K562 (cell line): ENCODE results near the gene GPR108. TPM values are rescaled to one million over a fixed set of nuclear protein-coding genes. Genes with fewer than 3 reads are reported as not detected.

Source experiments
- BRCA1 ChIP-seq, 2 experiments: fragments of 450-650 bp in 1 of 2; sonication (generic) in 1 of 2; formaldehyde crosslinking in 1 of 2; IDR thresholded peaks; 2 replicates each; pipeline versions ENCODE4 v1.5.0 to v1.6.1; 2017 to 2020; ENCODE audit warnings: mild to moderate bottlenecking in 1 of 2, missing genetic modification reagents in 1 of 2
- EWSR1 ChIP-seq: fragments of 450-650 bp; IDR thresholded peaks from 2 replicates; pipeline ENCODE4 v1.6.1; 2018; ENCODE audit warnings: borderline replicate concordance, mild to moderate bottlenecking, low read depth, moderate library complexity; ENCODE audit not compliant: partially characterized antibody
- FOXA1 ChIP-seq: fragments of 450-650 bp; IDR thresholded peaks from 2 replicates; pipeline ENCODE4 v1.6.1; 2016; ENCODE audit warnings: mild to moderate bottlenecking, borderline replicate concordance
- GABPB2 ChIP-seq: fragments of 250-450 bp; sonication (Bioruptor Pico); conservative IDR thresholded peaks from 2 replicates; pipeline ENCODE4 v1.5.1; 2021; ENCODE audit warnings: mild to moderate bottlenecking
- OTX1 ChIP-seq: fragments of 450-650 bp; formaldehyde crosslinking; IDR thresholded peaks from 2 replicates; pipeline ENCODE4 v1.4.0; 2022; ENCODE audit warnings: mild to moderate bottlenecking
- POU5F1 ChIP-seq: fragments of 150-350 bp; IDR thresholded peaks from 2 replicates; pipeline ENCODE4 v1.6.1; 2014; ENCODE audit warnings: borderline replicate concordance, low read length, low read depth, mild to moderate bottlenecking; ENCODE audit not compliant: partially characterized antibody
- RNF2 ChIP-seq: sonication (generic); IDR thresholded peaks from 2 replicates; pipeline ENCODE4 v1.6.1; 2016
- SPI1 ChIP-seq: IDR thresholded peaks from 2 replicates; pipeline ENCODE4 v1.6.1; 2011; ENCODE audit warnings: low read depth, low read length, control low read depth, borderline replicate concordance
- TRIM28 ChIP-seq: fragments of 450-650 bp; IDR thresholded peaks from 2 replicates; pipeline ENCODE4 v1.6.1; 2017
- XRCC4 ChIP-seq: IDR thresholded peaks from one replicate; pipeline ENCODE4 v1.6.1; 2011; ENCODE audit not compliant: insufficient read depth, insufficient read length; ENCODE audit errors: extremely low read depth
- ZNF431 ChIP-seq: sonication (generic); formaldehyde crosslinking; IDR thresholded peaks from 2 replicates; pipeline ENCODE4 v1.8.0; 2022; ENCODE audit warnings: mild to moderate bottlenecking, missing genetic modification reagents
- ZNF551 ChIP-seq: fragments of 250-450 bp; sonication (Bioruptor Pico); IDR thresholded peaks from 2 replicates; pipeline ENCODE4 v1.5.0; 2021; ENCODE audit warnings: mild to moderate bottlenecking, moderate library complexity
- polyA plus RNA-seq, 8 experiments: library from polyadenylated mRNA; depleted of rRNA in 4 of 8; stranded (reverse) in 5 of 8; unstranded in 3 of 8; fragments of >200 nt; fragmentation: Nextera tagmentation in 2 of 8; fragmentation: Illumina TruSeq in 1 of 8; extraction: Ambion mirVana in 2 of 8; extraction: Trizol in 1 of 8; gene quantifications; 2 replicates each; pipeline versions ENCODE4 v1.2.1 to v1.2.3, GENCODE V29; 2011 to 2014; ENCODE audit warnings: inconsistent platforms in 1 of 8, missing spikeins in 1 of 8
- total RNA-seq, 7 experiments: library from RNA; depleted of rRNA in 6 of 7; stranded (reverse); fragments of >200 nt in 6 of 7; fragmentation: Illumina TruSeq in 2 of 7; extraction: Trizol in 2 of 7; gene quantifications; 2 replicates each; pipeline versions ENCODE4 v1.2.1 to v1.2.3, GENCODE V29; 2011 to 2021; ENCODE audit warnings: low replicate concordance in 1 of 7
- TF ChIP-seq, protein P1 (sequence below), 3 experiments: IDR thresholded peaks in 2 of 3; conservative IDR thresholded peaks in 1 of 3; 2 replicates each; pipeline ENCODE4 v1.5.1; 2011 to 2012; ENCODE audit warnings: low read length in 3 of 3, mild to moderate bottlenecking in 3 of 3, control low read depth in 2 of 3, improper control_type of control experiment in 1 of 3, inconsistent platforms in 1 of 3, low read depth in 1 of 3, mixed read lengths in 1 of 3, moderate library complexity in 1 of 3; ENCODE audit not compliant: insufficient read depth in 2 of 3
- TF ChIP-seq, protein P2 (sequence below): fragments of 450-650 bp; IDR thresholded peaks from 2 replicates; pipeline ENCODE4 v1.6.1; 2016; ENCODE audit warnings: borderline replicate concordance
- TF ChIP-seq, protein P3 (sequence below), 3 experiments: fragments of 200-800 bp in 1 of 3; sonication (Bioruptor generic) in 1 of 3; sonication (generic) in 1 of 3; formaldehyde crosslinking in 1 of 3; IDR thresholded peaks; 2 replicates each; pipeline versions ENCODE4 v1.6.1 to v1.8.0; 2016 to 2022; ENCODE audit warnings: mild to moderate bottlenecking in 2 of 3, missing compliant biosample characterization in 2 of 3, missing genetic modification characterization in 2 of 3, missing genetic modification reagents in 1 of 3
- TF ChIP-seq, protein P4 (sequence below): fragments of 450-650 bp; IDR thresholded peaks from 2 replicates; pipeline ENCODE4 v1.6.1; 2018; ENCODE audit not compliant: partially characterized antibody
- TF ChIP-seq, protein P5 (sequence below): fragments of 250-450 bp; sonication (Bioruptor Pico); IDR thresholded peaks from 2 replicates; pipeline ENCODE4 v1.5.0; 2021

The GPR108 gene
- total and polyA plus RNA-seq, 9 of the 15 experiments (the other 6 are each of a cell fraction or from before 2014, with no cell fraction given), result 2.4 to 33.2 (median 24.4) TPM

DNA sequence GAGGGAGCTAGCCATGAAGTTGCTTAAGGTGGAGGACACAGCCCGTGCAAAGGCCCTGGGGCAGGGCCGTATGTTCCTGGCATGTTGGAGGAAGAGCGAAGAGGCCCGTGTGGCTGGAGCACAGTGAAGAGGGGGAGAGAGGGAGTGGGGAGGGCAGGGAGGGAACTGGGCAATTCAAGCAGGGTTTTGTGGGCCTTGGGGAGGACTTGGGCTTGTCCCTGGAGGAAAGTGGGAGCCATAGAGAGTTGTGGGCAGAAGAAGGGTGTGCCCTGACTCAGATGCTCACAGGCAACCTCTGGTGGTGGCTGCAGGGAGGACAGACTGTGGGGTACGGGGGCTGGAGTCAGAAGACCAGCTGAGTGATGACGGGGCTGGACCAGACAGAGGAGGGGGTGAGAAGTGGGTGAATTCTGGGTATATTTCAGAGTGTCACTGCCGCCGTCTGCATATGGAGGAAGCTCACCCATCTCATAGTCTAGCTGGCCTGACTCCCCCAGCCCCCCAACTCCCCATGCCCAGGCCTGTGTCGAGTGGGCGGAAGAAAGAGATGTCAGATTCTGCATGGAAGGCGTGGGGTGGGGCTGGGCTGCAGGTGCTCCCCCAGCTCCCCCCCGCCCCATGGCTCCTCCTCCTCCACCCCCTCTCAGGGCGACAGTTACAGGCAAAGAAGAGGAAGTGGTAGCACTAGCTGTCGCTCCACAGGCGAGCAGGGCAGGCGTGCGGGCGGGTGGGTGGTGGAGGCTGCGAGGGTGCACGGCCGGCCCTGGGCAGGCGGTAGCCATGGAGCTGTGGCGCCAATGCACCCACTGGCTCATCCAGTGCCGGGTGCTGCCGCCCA lies 34.9 kb upstream of the GPR108 start, which contains the start of gene VAV1 (continued):
- TF ChIP-seq EWSR1, result no peak
- TF ChIP-seq, protein P1, sequence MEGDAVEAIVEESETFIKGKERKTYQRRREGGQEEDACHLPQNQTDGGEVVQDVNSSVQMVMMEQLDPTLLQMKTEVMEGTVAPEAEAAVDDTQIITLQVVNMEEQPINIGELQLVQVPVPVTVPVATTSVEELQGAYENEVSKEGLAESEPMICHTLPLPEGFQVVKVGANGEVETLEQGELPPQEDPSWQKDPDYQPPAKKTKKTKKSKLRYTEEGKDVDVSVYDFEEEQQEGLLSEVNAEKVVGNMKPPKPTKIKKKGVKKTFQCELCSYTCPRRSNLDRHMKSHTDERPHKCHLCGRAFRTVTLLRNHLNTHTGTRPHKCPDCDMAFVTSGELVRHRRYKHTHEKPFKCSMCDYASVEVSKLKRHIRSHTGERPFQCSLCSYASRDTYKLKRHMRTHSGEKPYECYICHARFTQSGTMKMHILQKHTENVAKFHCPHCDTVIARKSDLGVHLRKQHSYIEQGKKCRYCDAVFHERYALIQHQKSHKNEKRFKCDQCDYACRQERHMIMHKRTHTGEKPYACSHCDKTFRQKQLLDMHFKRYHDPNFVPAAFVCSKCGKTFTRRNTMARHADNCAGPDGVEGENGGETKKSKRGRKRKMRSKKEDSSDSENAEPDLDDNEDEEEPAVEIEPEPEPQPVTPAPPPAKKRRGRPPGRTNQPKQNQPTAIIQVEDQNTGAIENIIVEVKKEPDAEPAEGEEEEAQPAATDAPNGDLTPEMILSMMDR (IDR thresholded peaks at IDR 0.05 in 2 of 3, conservative IDR thresholded peaks at IDR 0.05 in 1 of 3; ENCODE audit: insufficient read depth in 2 of 3, low read depth in 1 of 3, low read length in 3 of 3), result peak; percentile 30 to 43 (median 42); a peak in 5 of 6 replicates
- 0 out of 2 replicates have a peak, but pooled peaks have one; percentile 17 for TF ChIP-seq ZNF431 (CRISPR knock-in tag)
- TF ChIP-seq ZNF551 (CRISPR knock-in tag), result no peak
- TF ChIP-seq TRIM28, result no peak
- TF ChIP-seq, protein P2, sequence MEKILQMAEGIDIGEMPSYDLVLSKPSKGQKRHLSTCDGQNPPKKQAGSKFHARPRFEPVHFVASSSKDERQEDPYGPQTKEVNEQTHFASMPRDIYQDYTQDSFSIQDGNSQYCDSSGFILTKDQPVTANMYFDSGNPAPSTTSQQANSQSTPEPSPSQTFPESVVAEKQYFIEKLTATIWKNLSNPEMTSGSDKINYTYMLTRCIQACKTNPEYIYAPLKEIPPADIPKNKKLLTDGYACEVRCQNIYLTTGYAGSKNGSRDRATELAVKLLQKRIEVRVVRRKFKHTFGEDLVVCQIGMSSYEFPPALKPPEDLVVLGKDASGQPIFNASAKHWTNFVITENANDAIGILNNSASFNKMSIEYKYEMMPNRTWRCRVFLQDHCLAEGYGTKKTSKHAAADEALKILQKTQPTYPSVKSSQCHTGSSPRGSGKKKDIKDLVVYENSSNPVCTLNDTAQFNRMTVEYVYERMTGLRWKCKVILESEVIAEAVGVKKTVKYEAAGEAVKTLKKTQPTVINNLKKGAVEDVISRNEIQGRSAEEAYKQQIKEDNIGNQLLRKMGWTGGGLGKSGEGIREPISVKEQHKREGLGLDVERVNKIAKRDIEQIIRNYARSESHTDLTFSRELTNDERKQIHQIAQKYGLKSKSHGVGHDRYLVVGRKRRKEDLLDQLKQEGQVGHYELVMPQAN, result no peak
- TF ChIP-seq, protein P3, sequence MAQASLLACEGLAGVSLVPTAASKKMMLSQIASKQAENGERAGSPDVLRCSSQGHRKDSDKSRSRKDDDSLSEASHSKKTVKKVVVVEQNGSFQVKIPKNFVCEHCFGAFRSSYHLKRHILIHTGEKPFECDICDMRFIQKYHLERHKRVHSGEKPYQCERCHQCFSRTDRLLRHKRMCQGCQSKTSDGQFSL (CRISPR knock-in tag; IDR thresholded peaks at IDR 0.05), result peak; percentile 84
- TF ChIP-seq, protein P3 (tag; IDR thresholded peaks at IDR 0.05), result peak in 1 of 2 experiments; percentile 83; a peak in 2 of 4 replicates
- TF ChIP-seq RNF2, result no peak
- peak; percentile 98 for TF ChIP-seq SPI1
- no peak for TF ChIP-seq BRCA1 (IDR thresholded peaks at IDR 0.05)
- TF ChIP-seq BRCA1 (CRISPR knock-in tag; IDR thresholded peaks at IDR 0.05), result no peak
- TF ChIP-seq, protein P4, sequence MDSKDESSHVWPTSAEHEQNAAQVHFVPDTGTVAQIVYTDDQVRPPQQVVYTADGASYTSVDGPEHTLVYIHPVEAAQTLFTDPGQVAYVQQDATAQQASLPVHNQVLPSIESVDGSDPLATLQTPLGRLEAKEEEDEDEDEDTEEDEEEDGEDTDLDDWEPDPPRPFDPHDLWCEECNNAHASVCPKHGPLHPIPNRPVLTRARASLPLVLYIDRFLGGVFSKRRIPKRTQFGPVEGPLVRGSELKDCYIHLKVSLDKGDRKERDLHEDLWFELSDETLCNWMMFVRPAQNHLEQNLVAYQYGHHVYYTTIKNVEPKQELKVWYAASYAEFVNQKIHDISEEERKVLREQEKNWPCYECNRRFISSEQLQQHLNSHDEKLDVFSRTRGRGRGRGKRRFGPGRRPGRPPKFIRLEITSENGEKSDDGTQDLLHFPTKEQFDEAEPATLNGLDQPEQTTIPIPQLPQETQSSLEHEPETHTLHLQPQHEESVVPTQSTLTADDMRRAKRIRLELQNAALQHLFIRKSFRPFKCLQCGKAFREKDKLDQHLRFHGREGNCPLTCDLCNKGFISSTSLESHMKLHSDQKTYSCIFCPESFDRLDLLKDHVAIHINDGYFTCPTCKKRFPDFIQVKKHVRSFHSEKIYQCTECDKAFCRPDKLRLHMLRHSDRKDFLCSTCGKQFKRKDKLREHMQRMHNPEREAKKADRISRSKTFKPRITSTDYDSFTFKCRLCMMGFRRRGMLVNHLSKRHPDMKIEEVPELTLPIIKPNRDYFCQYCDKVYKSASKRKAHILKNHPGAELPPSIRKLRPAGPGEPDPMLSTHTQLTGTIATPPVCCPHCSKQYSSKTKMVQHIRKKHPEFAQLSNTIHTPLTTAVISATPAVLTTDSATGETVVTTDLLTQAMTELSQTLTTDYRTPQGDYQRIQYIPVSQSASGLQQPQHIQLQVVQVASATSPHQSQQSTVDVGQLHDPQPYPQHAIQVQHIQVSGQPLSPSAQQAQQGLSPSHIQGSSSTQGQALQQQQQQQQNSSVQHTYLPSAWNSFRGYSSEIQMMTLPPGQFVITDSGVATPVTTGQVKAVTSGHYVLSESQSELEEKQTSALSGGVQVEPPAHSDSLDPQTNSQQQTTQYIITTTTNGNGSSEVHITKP, result no peak
- no peak for TF ChIP-seq OTX1 (CRISPR knock-in tag)
- TF ChIP-seq FOXA1, result no peak
- no peak for TF ChIP-seq POU5F1
- TF ChIP-seq, protein P5, sequence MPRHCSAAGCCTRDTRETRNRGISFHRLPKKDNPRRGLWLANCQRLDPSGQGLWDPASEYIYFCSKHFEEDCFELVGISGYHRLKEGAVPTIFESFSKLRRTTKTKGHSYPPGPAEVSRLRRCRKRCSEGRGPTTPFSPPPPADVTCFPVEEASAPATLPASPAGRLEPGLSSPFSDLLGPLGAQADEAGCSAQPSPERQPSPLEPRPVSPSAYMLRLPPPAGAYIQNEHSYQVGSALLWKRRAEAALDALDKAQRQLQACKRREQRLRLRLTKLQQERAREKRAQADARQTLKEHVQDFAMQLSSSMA (CRISPR knock-in tag), result no peak
- TF ChIP-seq XRCC4, result no peak
- TF ChIP-seq GABPB2 (CRISPR knock-in tag), result no peak
